Stomach (tissue), 9 donors: Measurements from ENCODE around the gene TBC1D1. TPM values are rescaled to one million over a fixed set of nuclear protein-coding genes. Genes with fewer than 3 reads are reported as not detected.

Experiments
- DNase-seq, 2 donors: peaks; one replicate each; pipeline versions ENCODE4 v3.0.0 to v3.0.0-alpha.2; 2013 to 2019
- H3K27ac ChIP-seq, 5 donors: fragments of 200-600 bp in 4 of 5; sonication (generic) in 4 of 5; one replicate each; pipeline ENCODE4 v1.5.1; 2013 to 2019; ENCODE audit warnings: mild to moderate bottlenecking in 1 of 5, moderate library complexity in 1 of 5
- H3K27me3 ChIP-seq, 3 donors: fragments of 200-600 bp; sonication (generic); one replicate each; pipeline ENCODE4 v1.5.1; 2017 to 2019; ENCODE audit warnings: mixed run types in 1 of 3
- H3K36me3 ChIP-seq, 4 donors: fragments of 200-600 bp; sonication (generic); 1 replicate in 3 of 4; 2 replicates in 1 of 4; pipeline ENCODE4 v1.5.1; 2016 to 2019
- H3K4me1 ChIP-seq, 4 donors: fragments of 200-600 bp; sonication (generic); one replicate each; pipeline ENCODE4 v1.5.1; 2016 to 2019
- H3K4me3 ChIP-seq, 4 donors: fragments of 200-600 bp; sonication (generic) in 3 of 4; one replicate each; pipeline ENCODE4 v1.5.1; 2016 to 2019; ENCODE audit warnings: mild to moderate bottlenecking in 1 of 4
- H3K9me3 ChIP-seq, 4 donors: fragments of 200-600 bp; sonication (generic); one replicate each; pipeline ENCODE4 v1.5.1; 2016 to 2019
- CTCF ChIP-seq, 7 experiments: fragments of 450-650 bp in 4 of 7; fragments of 200-600 bp in 3 of 7; sonication (generic) in 3 of 7; IDR thresholded peaks; one replicate each; pipeline ENCODE4 v1.5.1; 2016 to 2019; ENCODE audit warnings: antibody characterized with exemption in 7 of 7, control low read depth in 2 of 7, mild to moderate bottlenecking in 1 of 7
- EP300 ChIP-seq: sonication (generic); formaldehyde crosslinking; IDR thresholded peaks from one replicate; pipeline ENCODE4 v1.6.1; 2017; ENCODE audit warnings: antibody characterized with exemption
- POLR2A ChIP-seq, 4 donors: fragments of 450-650 bp; IDR thresholded peaks; one replicate each; pipeline ENCODE4 v1.6.1; 2016; ENCODE audit warnings: antibody characterized with exemption in 4 of 4, control low read depth in 2 of 4, mild to moderate bottlenecking in 1 of 4, moderate library complexity in 1 of 4
- POLR2AphosphoS5 ChIP-seq, 3 donors: sonication (generic); formaldehyde crosslinking; IDR thresholded peaks; one replicate each; pipeline ENCODE4 v1.6.1; 2016; ENCODE audit warnings: antibody characterized with exemption in 3 of 3
- WGBS, 5 donors: extraction: QIAGEN DNeasy Blood & Tissue Kit in 3 of 5; methylation state at CpG; one replicate each; pipeline versions ENCODE4 v1.1.5 to v1.1.7; 2013 to 2018; 5-methylcytosine and 5-hydroxymethylcytosine counted together
- intact Hi-C: fragments of 100-400 bp; cut with DNase I; formaldehyde crosslinking; loops from one replicate; pipeline ENCODE4 v1.15.1; 2023; ENCODE audit warnings: low total_unique reads
- polyA plus RNA-seq, 3 donors: library from polyadenylated mRNA; stranded (reverse); fragments of 200-250 nt; gene quantifications; one replicate each; pipeline ENCODE4 v1.2.3, GENCODE V29; 2013
- total RNA-seq, 5 donors: library from RNA; depleted of rRNA; stranded (reverse); fragments of >200 nt; gene quantifications; one replicate each; pipeline versions ENCODE4 v1.1.0 to v1.2.3, GENCODE V29; 2014 to 2016
- donor health status: healthy with polysubstance abuse.
- donor health status: Bipolar disorder and iron deficiency.
- donor health status: healthy.

Gene TBC1D1
- total and polyA plus RNA-seq, 8 donors, result 18.8 to 165 (median 49.5) TPM

DNA sequence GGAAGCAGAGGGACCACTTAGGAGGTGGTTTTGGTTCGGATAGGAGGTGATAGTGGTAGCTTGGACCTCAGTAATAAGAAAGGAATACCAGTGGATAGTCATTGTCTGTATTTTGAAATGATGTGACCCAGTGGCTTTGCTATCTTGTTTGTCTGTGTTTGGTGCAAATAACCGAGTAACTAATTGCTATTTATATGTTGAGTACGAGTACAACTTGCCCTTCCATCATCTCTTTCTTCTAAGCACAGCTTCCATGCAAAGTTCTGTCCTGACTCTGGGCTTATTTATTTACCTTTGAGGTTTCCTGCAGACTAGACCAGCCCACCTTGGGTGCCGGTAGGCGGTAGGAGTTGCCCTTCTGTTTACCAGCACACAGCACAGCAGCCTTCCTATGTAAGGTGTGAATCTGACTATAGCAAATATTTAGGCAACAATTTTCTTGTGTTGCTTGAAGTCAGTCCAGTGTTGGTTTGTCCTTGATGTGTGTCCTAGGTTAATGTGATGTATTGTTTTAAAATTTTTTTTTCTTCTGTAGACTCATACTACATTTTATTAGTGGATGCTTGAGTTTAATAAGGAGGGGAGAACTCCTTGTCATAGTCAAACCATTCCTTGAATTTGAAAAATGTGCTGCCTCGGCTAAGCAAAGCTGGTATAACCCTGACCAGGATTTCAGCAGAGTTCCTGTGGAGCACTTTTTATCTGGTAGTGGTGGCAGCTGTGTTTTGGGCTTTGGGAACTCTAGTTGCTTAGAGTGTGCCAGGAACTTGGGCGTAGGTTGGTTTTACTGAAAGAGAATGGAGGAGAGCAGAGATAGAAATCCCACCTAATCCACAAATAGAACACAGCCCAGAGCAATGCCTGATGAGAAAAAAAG is 91.2 kb downstream of the TBC1D1 start:
- DNase-seq, result peak in 1 of 2 donors; percentile 35
- H3K27ac ChIP-seq, result peak overlapping the region in 3 of 5 donors; percentile 9 to 60 (median 51)
- H3K27me3 ChIP-seq, result no peaks in the 10 kb centered on the region
- intact Hi-C loops, result loop anchor here (10.0 kb wide), 1 partner anchor 53 kb away; no protein-coding TSS in a partner anchor
- no peaks in the 10 kb centered on the region for H3K9me3 ChIP-seq
- H3K4me1 ChIP-seq, result peaks cover 9 to 67% (median 30%) of the 10 kb centered on the region in 4 donors
- no peak overlapping the region for H3K4me3 ChIP-seq
- 47 to 68% (median 54%) methylated on average over 7 of the region's 7 CpGs for WGBS, 5 donors
- H3K36me3 ChIP-seq, result no peaks in the 10 kb centered on the region
- TF ChIP-seq EP300, result no peak
- no peak for TF ChIP-seq CTCF (IDR thresholded peaks at IDR 0.05)
- TF ChIP-seq POLR2A (IDR thresholded peaks at IDR 0.05), result no peak
- TF ChIP-seq POLR2AphosphoS5 (IDR thresholded peaks at IDR 0.05), result no peak

DNA sequence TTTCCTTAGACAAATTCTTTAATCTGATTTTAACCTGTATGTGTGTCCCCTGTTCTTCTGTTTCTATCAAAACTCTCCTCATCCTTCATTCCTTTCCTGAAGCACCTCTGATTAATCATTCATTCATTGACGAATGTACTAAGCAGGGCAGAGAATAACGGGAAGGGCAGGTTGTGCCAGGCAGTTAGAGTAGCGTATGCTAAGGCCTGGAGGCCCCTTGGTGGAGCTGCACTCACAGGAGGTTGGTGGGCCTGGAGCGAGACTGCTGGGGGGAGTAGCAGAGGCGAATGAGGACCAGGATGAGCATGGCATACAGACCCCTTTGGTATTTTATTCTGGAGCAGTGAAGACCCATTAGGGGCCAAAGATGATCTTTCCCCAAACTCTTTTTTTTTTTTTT is 91.9 kb downstream of the TBC1D1 start:
- WGBS, 5 donors, result 67 to 81% (median 74%) methylated on average over 5 of the region's 5 CpGs
- TF ChIP-seq POLR2A (IDR thresholded peaks at IDR 0.05) (no peak), POLR2AphosphoS5 (IDR thresholded peaks at IDR 0.05) (no peak), EP300 (no peak), CTCF (IDR thresholded peaks at IDR 0.05) (no peak)
- no peaks in the 10 kb centered on the region for H3K27me3 ChIP-seq
- peak overlapping the region in 2 of 5 donors; percentile 51 to 60 for H3K27ac ChIP-seq
- intact Hi-C loops, result loop anchor here (10.0 kb wide), 1 partner anchor 52 kb away; no protein-coding TSS in a partner anchor
- no peak overlapping the region for H3K4me3 ChIP-seq
- no peaks in the 10 kb centered on the region for H3K9me3 ChIP-seq
- H3K36me3 ChIP-seq, result no peaks in the 10 kb centered on the region
- DNase-seq, result no peak
- peaks cover 5 to 66% (median 29%) of the 10 kb centered on the region in 4 donors for H3K4me1 ChIP-seq

- intact Hi-C loops, result loop anchor here (10.0 kb wide), 1 partner anchor 51 kb away; no protein-coding TSS in a partner anchor
- no peak for TF ChIP-seq POLR2A (IDR thresholded peaks at IDR 0.05)
- no peak for TF ChIP-seq EP300
- TF ChIP-seq POLR2AphosphoS5 (IDR thresholded peaks at IDR 0.05), result no peak
- no peak for TF ChIP-seq CTCF (IDR thresholded peaks at IDR 0.05)
- H3K9me3 ChIP-seq, result no peaks in the 10 kb centered on the region
- H3K27ac ChIP-seq, result no peak overlapping the region
- 92 to 98% (median 97%) methylated on average over 1 of the region's 1 CpG for WGBS, 5 donors
- H3K4me1 ChIP-seq, result peaks cover 0 to 66% (median 19%) of the 10 kb centered on the region in 4 donors
- H3K27me3 ChIP-seq, result no peaks in the 10 kb centered on the region
- no peaks in the 10 kb centered on the region for H3K36me3 ChIP-seq
- no peak for DNase-seq
- no peak overlapping the region for H3K4me3 ChIP-seq
Observed at GRCh38 chr4:37983951-37984350, 93.1 kb downstream of the TBC1D1 start.

- Histone ChIP-seq H3K4me3 (no peak overlapping the region), H3K4me1 (peaks cover 0 to 67% (median 19%) of the 10 kb centered on the region in 4 donors), H3K36me3 (no peaks in the 10 kb centered on the region), H3K9me3 (no peaks in the 10 kb centered on the region), H3K27me3 (no peaks in the 10 kb centered on the region), H3K27ac (peak overlapping the region in 1 of 5 donors; percentile 25)
- 63 to 91% (median 83%) methylated on average over 3 of the region's 3 CpGs for WGBS, 5 donors
- intact Hi-C loops, result loop anchor here (10.0 kb wide), 1 partner anchor 49 kb away; no protein-coding TSS in a partner anchor
- no peak for DNase-seq
- TF ChIP-seq CTCF (IDR thresholded peaks at IDR 0.05) (no peak), POLR2AphosphoS5 (IDR thresholded peaks at IDR 0.05) (no peak), EP300 (no peak), POLR2A (IDR thresholded peaks at IDR 0.05) (no peak)
Observed at GRCh38 chr4:37985730-37986275, 94.9 kb downstream of the TBC1D1 start.
